Neural cell (in vitro differentiated cells): ENCODE data around the gene CDCA5. TPM values are rescaled to one million over a fixed set of nuclear protein-coding genes. Genes with fewer than 3 reads are reported as not detected.
A peak's percentile ranks its signal among the peaks of the same experiment; 100 is the strongest.

Experiments used
- H2AFZ ChIP-seq: fragments of 200-600, 300-800 bp; sonication (generic), shearing (Covaris generic); 2 replicates; pipeline ENCODE4 v1.6.0; 2014; ENCODE audit warnings: low read depth, mild to moderate bottlenecking, antibody characterized with exemption, low read length, moderate library complexity
- H3F3A ChIP-seq: fragments of 200-600 bp; shearing (Covaris generic); 2 replicates; pipeline ENCODE4 v1.6.1; 2016; ENCODE audit warnings: mild to moderate bottlenecking, moderate library complexity, mixed read lengths, antibody characterized with exemption, low read length; ENCODE audit not compliant: insufficient read depth, poor library complexity, severe bottlenecking
- H3K27ac ChIP-seq: fragments of 200-600, 300-800 bp; sonication (generic), shearing (Covaris generic); 2 replicates; pipeline ENCODE4 v1.5.1; 2014; ENCODE audit warnings: mild to moderate bottlenecking, low read length, moderate library complexity
- H3K27me3 ChIP-seq: fragments of 300-800, 200-600 bp; sonication (generic), shearing (Covaris generic); 2 replicates; pipeline ENCODE4 v1.6.0; 2014; ENCODE audit warnings: mild to moderate bottlenecking, low read depth, low read length, moderate library complexity; ENCODE audit not compliant: insufficient read depth
- H3K36me3 ChIP-seq: fragments of 300-800, 200-600 bp; sonication (generic), shearing (Covaris generic); 2 replicates; pipeline ENCODE4 v1.5.1; 2014; ENCODE audit warnings: mild to moderate bottlenecking, antibody characterized with exemption, low read length, moderate library complexity; ENCODE audit not compliant: insufficient read depth
- H3K4me2 ChIP-seq: fragments of 300-800, 200-600 bp; sonication (generic), shearing (Covaris generic); 2 replicates; pipeline ENCODE4 v1.6.0; 2014; ENCODE audit warnings: mild to moderate bottlenecking, low read length
- H3K4me3 ChIP-seq: fragments of 300-800, 200-600 bp; sonication (generic), shearing (Covaris generic); 2 replicates; pipeline ENCODE4 v1.5.1; 2014; ENCODE audit warnings: mild to moderate bottlenecking, low read length, moderate library complexity
- H3K79me2 ChIP-seq: fragments of 200-600 bp; shearing (Covaris generic); replicated peaks from 2 replicates; pipeline ENCODE4 v1.6.0; 2014; ENCODE audit warnings: mild to moderate bottlenecking, low read length, moderate library complexity; ENCODE audit not compliant: insufficient read depth
- H3K9ac ChIP-seq: fragments of 300-800, 200-600 bp; sonication (generic), shearing (Covaris generic); 2 replicates; pipeline ENCODE4 v1.6.1; 2016; ENCODE audit warnings: mild to moderate bottlenecking, low read length, mixed read lengths
- H3K9me2 ChIP-seq: fragments of 200-600 bp; shearing (Covaris generic); 2 replicates; pipeline ENCODE4 v1.6.1; 2016; ENCODE audit warnings: mild to moderate bottlenecking, low read length, mixed read lengths; ENCODE audit not compliant: insufficient read depth
- H3K9me3 ChIP-seq: fragments of 200-600, 300-800 bp; sonication (generic), shearing (Covaris generic); 2 replicates; pipeline ENCODE4 v1.6.1; 2016; ENCODE audit warnings: mild to moderate bottlenecking, mixed run types, low read length, moderate library complexity, mixed read lengths
- H4K20me1 ChIP-seq: fragments of 200-600 bp; shearing (Covaris generic); 2 replicates; pipeline ENCODE4 v1.6.1; 2016; ENCODE audit warnings: mild to moderate bottlenecking, mixed run types; ENCODE audit not compliant: insufficient read depth
- EP300 ChIP-seq: fragments of 450-650 bp; conservative IDR thresholded peaks from 2 replicates; pipeline ENCODE4 v1.6.1; 2014; ENCODE audit warnings: antibody characterized with exemption, mild to moderate bottlenecking, moderate library complexity; ENCODE audit not compliant: poor library complexity, severe bottlenecking
- EZH2 ChIP-seq: fragments of 200-600, 300-800 bp; shearing (Covaris generic), sonication (generic); IDR thresholded peaks from 2 replicates; pipeline ENCODE4 v1.6.1; 2014; ENCODE audit warnings: antibody characterized with exemption, low read length, borderline replicate concordance, mild to moderate bottlenecking; ENCODE audit not compliant: insufficient read depth, poor library complexity, severe bottlenecking
- MXI1 ChIP-seq: fragments of 450-650 bp; conservative IDR thresholded peaks from 2 replicates; pipeline ENCODE4 v1.6.1; 2014; ENCODE audit warnings: antibody characterized with exemption, mild to moderate bottlenecking; ENCODE audit not compliant: poor library complexity, severe bottlenecking
- POLR2AphosphoS5 ChIP-seq: IDR thresholded peaks from 2 replicates; pipeline ENCODE4 v1.6.1; 2012
- RAD21 ChIP-seq: fragments of 450-650 bp; conservative IDR thresholded peaks from 2 replicates; pipeline ENCODE4 v1.6.1; 2014; ENCODE audit warnings: antibody characterized with exemption, mild to moderate bottlenecking, moderate library complexity
- SMC3 ChIP-seq: fragments of 450-650 bp; conservative IDR thresholded peaks from 2 replicates; pipeline ENCODE4 v1.6.1; 2014; ENCODE audit warnings: antibody characterized with exemption, mild to moderate bottlenecking, moderate library complexity; ENCODE audit not compliant: poor library complexity
- TAF1 ChIP-seq: IDR thresholded peaks from 2 replicates; pipeline ENCODE4 v1.6.1; 2012; ENCODE audit warnings: low read depth
- polyA plus RNA-seq: library from polyadenylated mRNA; depleted of rRNA; stranded (reverse); fragments of >200 nt; gene quantifications from 2 replicates; pipeline ENCODE4 v1.2.3, GENCODE V29; 2014
- TF ChIP-seq, protein P1 (sequence below): IDR thresholded peaks from 2 replicates; pipeline ENCODE4 v1.6.1; 2012; ENCODE audit warnings: borderline replicate concordance
- TF ChIP-seq, protein P2 (sequence below): fragments of 450-650 bp; IDR thresholded peaks from 2 replicates; pipeline ENCODE4 v1.5.1; 2014; ENCODE audit warnings: antibody characterized with exemption, mild to moderate bottlenecking, moderate library complexity; ENCODE audit not compliant: poor library complexity, severe bottlenecking

Gene CDCA5
- polyA plus RNA-seq, 1 donor from 2014 or later = 2.3 TPM

GRCh38 chr11:65116370-65117205 lies 32.7 kb upstream of the CDCA5 start:
- Histone ChIP-seq H2AFZ (no peak overlapping the region), H3K27ac (peak overlapping the region; percentile 71)

DNA sequence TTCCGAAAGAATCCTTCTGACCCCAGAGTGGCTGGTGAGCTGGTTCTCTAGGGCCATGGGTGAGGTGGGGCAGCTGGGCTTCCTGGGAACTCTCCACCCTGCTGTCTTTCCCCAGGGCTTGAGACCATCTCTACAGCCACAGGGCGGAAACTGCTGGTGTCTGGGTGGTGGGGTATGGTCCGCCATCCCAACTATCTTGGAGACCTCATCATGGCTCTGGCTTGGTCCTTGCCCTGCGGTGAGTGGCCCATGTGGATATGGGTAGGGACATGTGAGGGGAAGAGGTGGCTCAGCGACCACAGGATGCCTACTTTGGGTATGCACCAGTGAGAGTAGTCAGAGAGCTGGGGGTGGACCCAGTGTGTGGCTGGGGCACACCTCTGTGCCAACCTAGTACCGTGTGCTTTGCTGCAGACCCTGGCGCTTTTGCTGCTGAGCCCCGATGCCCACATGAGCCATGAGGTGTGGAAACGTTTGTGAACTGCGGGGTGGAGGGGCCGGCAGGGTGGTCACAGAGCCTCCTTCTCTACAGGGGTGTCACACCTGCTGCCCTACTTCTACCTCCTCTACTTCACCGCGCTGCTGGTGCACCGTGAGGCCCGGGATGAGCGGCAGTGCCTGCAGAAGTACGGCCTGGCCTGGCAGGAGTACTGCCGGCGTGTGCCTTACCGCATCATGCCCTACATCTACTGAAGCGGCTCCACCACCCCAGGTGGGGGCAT lies 31.7 kb upstream of the CDCA5 start:
- no peak overlapping the region for H3K9ac ChIP-seq
- H3K4me2 ChIP-seq = no peak overlapping the region
- H3K4me3 ChIP-seq = peak overlapping the region; percentile 97

More at GRCh38 chr11:65116370-65117205, 32.7 kb upstream of the CDCA5 start:
- peak overlapping the region; percentile 79 for H3K9ac ChIP-seq
- TF ChIP-seq MXI1 (no peak), SMC3 (no peak), TAF1 (no peak), EZH2 (no peak), POLR2AphosphoS5 (no peak), RAD21 (no peak), EP300 (no peak)
- TF ChIP-seq, protein P1, sequence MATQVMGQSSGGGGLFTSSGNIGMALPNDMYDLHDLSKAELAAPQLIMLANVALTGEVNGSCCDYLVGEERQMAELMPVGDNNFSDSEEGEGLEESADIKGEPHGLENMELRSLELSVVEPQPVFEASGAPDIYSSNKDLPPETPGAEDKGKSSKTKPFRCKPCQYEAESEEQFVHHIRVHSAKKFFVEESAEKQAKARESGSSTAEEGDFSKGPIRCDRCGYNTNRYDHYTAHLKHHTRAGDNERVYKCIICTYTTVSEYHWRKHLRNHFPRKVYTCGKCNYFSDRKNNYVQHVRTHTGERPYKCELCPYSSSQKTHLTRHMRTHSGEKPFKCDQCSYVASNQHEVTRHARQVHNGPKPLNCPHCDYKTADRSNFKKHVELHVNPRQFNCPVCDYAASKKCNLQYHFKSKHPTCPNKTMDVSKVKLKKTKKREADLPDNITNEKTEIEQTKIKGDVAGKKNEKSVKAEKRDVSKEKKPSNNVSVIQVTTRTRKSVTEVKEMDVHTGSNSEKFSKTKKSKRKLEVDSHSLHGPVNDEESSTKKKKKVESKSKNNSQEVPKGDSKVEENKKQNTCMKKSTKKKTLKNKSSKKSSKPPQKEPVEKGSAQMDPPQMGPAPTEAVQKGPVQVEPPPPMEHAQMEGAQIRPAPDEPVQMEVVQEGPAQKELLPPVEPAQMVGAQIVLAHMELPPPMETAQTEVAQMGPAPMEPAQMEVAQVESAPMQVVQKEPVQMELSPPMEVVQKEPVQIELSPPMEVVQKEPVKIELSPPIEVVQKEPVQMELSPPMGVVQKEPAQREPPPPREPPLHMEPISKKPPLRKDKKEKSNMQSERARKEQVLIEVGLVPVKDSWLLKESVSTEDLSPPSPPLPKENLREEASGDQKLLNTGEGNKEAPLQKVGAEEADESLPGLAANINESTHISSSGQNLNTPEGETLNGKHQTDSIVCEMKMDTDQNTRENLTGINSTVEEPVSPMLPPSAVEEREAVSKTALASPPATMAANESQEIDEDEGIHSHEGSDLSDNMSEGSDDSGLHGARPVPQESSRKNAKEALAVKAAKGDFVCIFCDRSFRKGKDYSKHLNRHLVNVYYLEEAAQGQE = no peak
- TF ChIP-seq, protein P2, sequence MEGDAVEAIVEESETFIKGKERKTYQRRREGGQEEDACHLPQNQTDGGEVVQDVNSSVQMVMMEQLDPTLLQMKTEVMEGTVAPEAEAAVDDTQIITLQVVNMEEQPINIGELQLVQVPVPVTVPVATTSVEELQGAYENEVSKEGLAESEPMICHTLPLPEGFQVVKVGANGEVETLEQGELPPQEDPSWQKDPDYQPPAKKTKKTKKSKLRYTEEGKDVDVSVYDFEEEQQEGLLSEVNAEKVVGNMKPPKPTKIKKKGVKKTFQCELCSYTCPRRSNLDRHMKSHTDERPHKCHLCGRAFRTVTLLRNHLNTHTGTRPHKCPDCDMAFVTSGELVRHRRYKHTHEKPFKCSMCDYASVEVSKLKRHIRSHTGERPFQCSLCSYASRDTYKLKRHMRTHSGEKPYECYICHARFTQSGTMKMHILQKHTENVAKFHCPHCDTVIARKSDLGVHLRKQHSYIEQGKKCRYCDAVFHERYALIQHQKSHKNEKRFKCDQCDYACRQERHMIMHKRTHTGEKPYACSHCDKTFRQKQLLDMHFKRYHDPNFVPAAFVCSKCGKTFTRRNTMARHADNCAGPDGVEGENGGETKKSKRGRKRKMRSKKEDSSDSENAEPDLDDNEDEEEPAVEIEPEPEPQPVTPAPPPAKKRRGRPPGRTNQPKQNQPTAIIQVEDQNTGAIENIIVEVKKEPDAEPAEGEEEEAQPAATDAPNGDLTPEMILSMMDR = no peak
- peaks cover 10% of the 10 kb centered on the region for H3K36me3 ChIP-seq
- H3K79me2 ChIP-seq = peaks cover 36% of the 10 kb centered on the region
- no peaks in the 10 kb centered on the region for H3K9me3 ChIP-seq
- H3K4me3 ChIP-seq = peak overlapping the region; percentile 97
- H3K27me3 ChIP-seq = no peaks in the 10 kb centered on the region
- no peaks in the 10 kb centered on the region for H4K20me1 ChIP-seq
- H3F3A ChIP-seq = no peaks in the 10 kb centered on the region
- peak overlapping the region; percentile 82 for H3K4me2 ChIP-seq
- no peaks in the 10 kb centered on the region for H3K9me2 ChIP-seq

More for the DNA sequence above, 31.7 kb upstream of the CDCA5 start:
- no peaks in the 10 kb centered on the region for H3K9me2 ChIP-seq
- H3K36me3 ChIP-seq = peaks cover 3% of the 10 kb centered on the region
- TF ChIP-seq MXI1 = no peak
- no peak for TF ChIP-seq RAD21
- TF ChIP-seq SMC3 = no peak
- TF ChIP-seq, protein P2 = no peak
- no peak for TF ChIP-seq EP300
- TF ChIP-seq, protein P1 = no peak
- peak; percentile 28 for TF ChIP-seq POLR2AphosphoS5
- no peak for TF ChIP-seq TAF1
- H3F3A ChIP-seq = no peaks in the 10 kb centered on the region
- H3K9me3 ChIP-seq = no peaks in the 10 kb centered on the region
- no peak overlapping the region for H2AFZ ChIP-seq
- H3K27ac ChIP-seq = no peak overlapping the region
- no peaks in the 10 kb centered on the region for H4K20me1 ChIP-seq
- peaks cover 27% of the 10 kb centered on the region for H3K79me2 ChIP-seq
- no peaks in the 10 kb centered on the region for H3K27me3 ChIP-seq
